ENCODE measurements around the gene S1PR1.
"Not testable (repeated sequence)": the region's sequence is repeated elsewhere in the genome, so short reads cannot be mapped to it uniquely, and the experiment has no call there.

Gene S1PR1

DNA sequence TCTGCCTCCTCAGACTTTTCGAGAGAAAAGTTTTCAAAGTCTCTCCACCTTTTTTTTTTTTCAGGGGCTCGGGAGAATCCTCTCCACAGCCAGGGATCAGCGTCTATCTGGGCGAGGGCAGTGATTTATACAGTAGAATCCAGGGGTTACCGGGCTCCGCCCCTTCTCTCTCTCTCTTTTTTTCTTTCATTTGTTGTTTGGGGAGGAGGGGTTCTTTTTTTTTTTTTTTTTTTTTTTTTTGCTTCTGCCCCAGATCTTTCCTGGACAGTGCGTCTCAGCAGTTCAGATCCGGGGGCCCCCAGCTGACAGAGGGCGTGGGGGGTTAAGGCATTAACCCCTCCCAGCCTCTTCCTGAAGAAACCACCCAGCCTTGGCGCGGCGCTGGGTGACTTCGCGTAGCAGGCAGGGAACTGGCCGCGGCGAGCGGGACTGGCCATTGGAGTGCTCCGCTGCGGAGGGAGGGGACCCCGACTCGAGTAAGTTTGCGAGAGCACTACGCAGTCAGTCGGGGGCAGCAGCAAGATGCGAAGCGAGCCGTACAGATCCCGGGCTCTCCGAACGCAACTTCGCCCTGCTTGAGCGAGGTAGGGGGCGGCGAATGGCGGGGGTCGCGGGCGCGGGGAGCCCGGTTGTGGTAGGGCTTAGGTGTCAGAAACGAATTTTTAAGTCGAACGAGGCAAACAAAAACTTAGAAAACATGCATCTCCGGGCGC is at the start of gene S1PR1:
TSS of gene S1PR1 (plus strand) at position 504 of the 713 bp plus-strand sequence. CDS start 1,966 bp downstream, outside the sequence.
- DNase-seq (ENCODE audit: low read depth, low spot score) = peak; percentile 62
- in situ Hi-C loops (cut with HindIII; ENCODE audit: low sequenced_read_pairs) = no loop called here
- TF ChIP-seq, protein P1, sequence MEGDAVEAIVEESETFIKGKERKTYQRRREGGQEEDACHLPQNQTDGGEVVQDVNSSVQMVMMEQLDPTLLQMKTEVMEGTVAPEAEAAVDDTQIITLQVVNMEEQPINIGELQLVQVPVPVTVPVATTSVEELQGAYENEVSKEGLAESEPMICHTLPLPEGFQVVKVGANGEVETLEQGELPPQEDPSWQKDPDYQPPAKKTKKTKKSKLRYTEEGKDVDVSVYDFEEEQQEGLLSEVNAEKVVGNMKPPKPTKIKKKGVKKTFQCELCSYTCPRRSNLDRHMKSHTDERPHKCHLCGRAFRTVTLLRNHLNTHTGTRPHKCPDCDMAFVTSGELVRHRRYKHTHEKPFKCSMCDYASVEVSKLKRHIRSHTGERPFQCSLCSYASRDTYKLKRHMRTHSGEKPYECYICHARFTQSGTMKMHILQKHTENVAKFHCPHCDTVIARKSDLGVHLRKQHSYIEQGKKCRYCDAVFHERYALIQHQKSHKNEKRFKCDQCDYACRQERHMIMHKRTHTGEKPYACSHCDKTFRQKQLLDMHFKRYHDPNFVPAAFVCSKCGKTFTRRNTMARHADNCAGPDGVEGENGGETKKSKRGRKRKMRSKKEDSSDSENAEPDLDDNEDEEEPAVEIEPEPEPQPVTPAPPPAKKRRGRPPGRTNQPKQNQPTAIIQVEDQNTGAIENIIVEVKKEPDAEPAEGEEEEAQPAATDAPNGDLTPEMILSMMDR (IDR thresholded peaks at IDR 0.05; ENCODE audit: low read depth, low read length) = no peak
- peak within 1 kb of the TSS; percentile 65 for H3K4me3 ChIP-seq (ENCODE audit: low read depth, low read length)

DNA sequence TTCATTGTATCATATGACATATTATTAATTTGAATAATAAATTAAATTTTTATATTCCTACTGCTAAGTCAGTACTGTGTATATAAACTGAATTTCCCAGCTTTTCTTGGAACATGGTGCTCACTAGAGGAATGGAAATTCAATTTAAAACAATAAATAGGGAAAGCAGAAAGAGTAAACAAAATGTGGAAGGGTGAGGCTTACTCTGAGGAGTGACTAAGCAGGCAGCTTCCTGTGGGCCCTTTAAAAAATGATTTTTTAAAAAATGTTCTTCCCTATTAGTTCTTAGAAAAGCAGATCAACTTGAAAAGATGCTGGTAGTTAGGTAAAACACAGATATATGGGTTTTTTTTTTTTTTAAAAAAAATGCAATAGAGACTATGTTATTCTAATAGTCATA is 49.5 kb upstream of the S1PR1 start:
- no peak overlapping the region for H3K4me3 ChIP-seq (ENCODE audit: low read depth, low read length)
- TF ChIP-seq, protein P1 (IDR thresholded peaks at IDR 0.05; ENCODE audit: low read depth, low read length) = no peak
- DNase-seq (ENCODE audit: low read depth, low spot score) = peak; percentile 14
- in situ Hi-C loops (cut with HindIII; ENCODE audit: low sequenced_read_pairs) = no loop called here

DNA sequence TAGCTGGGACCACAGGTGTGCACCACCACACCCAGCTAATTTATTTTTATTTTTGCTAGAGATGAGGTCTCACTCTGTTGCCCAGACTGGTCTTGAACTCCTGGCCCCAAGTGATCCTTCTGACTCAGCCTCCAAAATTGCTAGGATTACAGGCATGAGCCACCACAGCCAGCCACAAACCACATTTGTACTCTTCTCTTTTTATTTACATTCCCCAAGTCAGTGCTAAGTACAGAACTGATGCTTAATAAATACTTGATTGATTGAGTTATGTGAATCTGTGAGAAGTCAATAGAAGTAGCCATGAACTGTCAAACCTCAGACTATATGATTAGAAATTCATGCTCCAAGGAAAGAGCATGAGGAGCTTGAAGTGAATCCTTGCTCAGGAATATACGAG is 48.5 kb upstream of the S1PR1 start:
- in situ Hi-C loops (cut with HindIII; ENCODE audit: low sequenced_read_pairs) = no loop called here
- DNase-seq (ENCODE audit: low read depth, low spot score) = peak; percentile 55

DNA sequence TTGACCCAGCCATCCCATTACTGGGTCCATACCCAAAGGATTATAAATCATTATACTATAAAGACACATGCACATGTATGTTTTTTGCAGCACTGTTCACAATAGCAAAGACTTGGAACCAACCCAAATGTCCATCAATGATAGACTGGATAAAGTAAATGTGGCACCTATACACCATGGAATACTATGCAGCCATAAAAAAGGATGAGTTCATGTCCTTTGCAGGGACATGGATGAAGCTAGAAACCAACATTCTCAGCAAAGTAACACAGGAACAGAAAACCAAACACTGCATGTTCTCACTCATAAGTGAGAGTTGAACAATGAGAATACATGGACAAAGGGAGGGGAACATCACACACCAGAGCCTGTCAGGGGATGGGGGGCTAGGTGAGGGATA is 47.9 kb upstream of the S1PR1 start:
- H3K4me3 ChIP-seq (ENCODE audit: low read depth, low read length); DNase-seq (ENCODE audit: low read depth, low spot score); in situ Hi-C loops (cut with HindIII; ENCODE audit: low sequenced_read_pairs): not testable (repeated sequence)

More for the DNA sequence above, 48.5 kb upstream of the S1PR1 start:
- TF ChIP-seq, protein P1 (IDR thresholded peaks at IDR 0.05; ENCODE audit: low read depth, low read length) = no peak
- H3K4me3 ChIP-seq (ENCODE audit: low read depth, low read length) = no peak overlapping the region

DNA sequence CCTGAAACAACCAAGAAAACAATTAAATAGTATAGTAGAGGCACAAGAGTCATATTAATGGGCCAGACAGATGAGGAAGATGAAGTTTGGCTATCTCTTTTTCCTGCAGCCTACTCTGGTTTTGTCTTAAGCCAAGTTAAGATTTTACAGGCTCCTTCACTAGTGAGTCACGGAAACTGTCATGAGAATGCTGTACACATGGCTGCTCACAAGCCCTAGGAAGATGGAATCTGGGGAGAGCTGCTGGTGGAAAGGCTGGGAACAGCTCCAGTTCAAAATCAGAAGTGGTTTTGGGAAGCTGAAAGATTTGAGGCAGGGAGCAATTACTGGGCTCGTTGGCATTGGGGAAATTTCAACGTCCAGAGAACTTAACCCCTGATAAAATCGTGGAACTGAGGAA is 46.4 kb upstream of the S1PR1 start:
- in situ Hi-C loops (cut with HindIII; ENCODE audit: low sequenced_read_pairs) = no loop called here
- H3K4me3 ChIP-seq (ENCODE audit: low read depth, low read length) = no peak overlapping the region
- DNase-seq (ENCODE audit: low read depth, low spot score) = peak; percentile 25
- TF ChIP-seq, protein P1 (IDR thresholded peaks at IDR 0.05; ENCODE audit: low read depth, low read length) = no peak

DNA sequence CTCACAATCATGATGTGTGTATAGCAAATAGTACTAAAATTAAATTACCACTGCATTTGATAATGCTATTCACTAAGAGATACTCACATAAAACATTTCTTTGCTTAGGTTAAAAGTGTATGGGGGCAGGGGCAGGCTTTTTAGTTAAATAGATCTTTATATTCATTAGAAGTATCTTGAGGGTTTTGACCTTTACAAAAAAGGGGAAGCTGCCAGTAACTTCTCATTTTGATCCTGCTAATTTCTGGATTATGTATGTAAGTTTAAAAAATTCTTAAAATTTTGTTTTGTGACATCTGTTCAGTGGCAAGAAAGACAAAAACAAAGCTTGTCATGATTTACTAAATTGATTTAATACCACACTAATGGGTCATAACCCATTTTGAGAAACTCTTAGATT is 45.8 kb upstream of the S1PR1 start:
- TF ChIP-seq, protein P1 (IDR thresholded peaks at IDR 0.05; ENCODE audit: low read depth, low read length) = no peak
- DNase-seq (ENCODE audit: low read depth, low spot score) = no peak
- no peak overlapping the region for H3K4me3 ChIP-seq (ENCODE audit: low read depth, low read length)
- in situ Hi-C loops (cut with HindIII; ENCODE audit: low sequenced_read_pairs) = no loop called here

DNA sequence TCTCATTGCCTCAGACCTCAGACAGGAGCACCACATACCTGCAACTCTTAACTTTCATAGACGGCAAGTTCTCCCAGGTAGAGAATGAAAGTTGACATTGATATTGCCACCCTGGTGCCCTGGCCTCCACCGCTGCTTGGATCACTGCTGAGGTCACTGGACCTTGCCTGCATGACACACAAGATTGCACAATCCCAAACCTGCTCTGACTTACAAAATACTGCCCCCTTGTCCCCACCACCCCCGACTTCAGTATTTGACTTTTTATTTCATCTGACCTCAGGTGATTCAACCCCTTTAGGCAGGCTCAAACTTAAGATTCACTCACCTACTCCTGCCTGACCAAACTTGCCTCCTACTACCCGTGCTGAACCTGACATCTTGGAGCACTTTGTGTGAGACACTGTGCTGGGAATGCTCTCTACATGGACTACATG is 43.1 kb upstream of the S1PR1 start:
- TF ChIP-seq, protein P1 (IDR thresholded peaks at IDR 0.05; ENCODE audit: low read depth, low read length) = no peak
- no peak for DNase-seq (ENCODE audit: low read depth, low spot score)
- H3K4me3 ChIP-seq (ENCODE audit: low read depth, low read length) = no peak overlapping the region
- in situ Hi-C loops (cut with HindIII; ENCODE audit: low sequenced_read_pairs) = no loop called here

Measured in astrocyte of the spinal cord (primary cell).